Stimulated activated CD8-positive, alpha-beta memory T cell treated with anti-CD3 and anti-CD28 coated beads, Interleukin-4, amount 100 ng/mL, for 24 hours (primary cell): Measurements from ENCODE around the gene TM4SF18.

Experiments used
- DNase-seq: peaks from one replicate; pipeline ENCODE4 v3.0.0-alpha.2; 2020; ENCODE audit warnings: low read depth

The TM4SF18 gene

GRCh38 chr3:149330609-149331331, 2.7 kb downstream of the TM4SF18 start:
- no peak for DNase-seq

- no peak for DNase-seq
Observed at GRCh38 chr3:149327156-149327555, 6.3 kb downstream of the TM4SF18 start.

GRCh38 chr3:149325581-149325980, 7.9 kb downstream of the TM4SF18 start:
- no peak for DNase-seq

- no peak for DNase-seq
Observed at GRCh38 chr3:149324332-149324731, 9.1 kb downstream of the TM4SF18 start.

- no peak for DNase-seq
Observed at GRCh38 chr3:149321640-149322039, 11.8 kb downstream of the TM4SF18 start.

GRCh38 chr3:149321136-149321535, 12.3 kb downstream of the TM4SF18 start:
- no peak for DNase-seq

GRCh38 chr3:149319750-149320149, 13.7 kb downstream of the TM4SF18 start:
- DNase-seq = no peak

GRCh38 chr3:149317072-149317471, 16.4 kb downstream of the TM4SF18 start:
- no peak for DNase-seq

- DNase-seq = no peak
Observed at GRCh38 chr3:149316437-149316836, 17.0 kb downstream of the TM4SF18 start.

- no peak for DNase-seq
Observed at GRCh38 chr3:149315694-149316093, 17.7 kb downstream of the TM4SF18 start.

GRCh38 chr3:149314807-149315578, 18.4 kb downstream of the TM4SF18 start:
- no peak for DNase-seq

- no peak for DNase-seq
Observed at GRCh38 chr3:149313542-149313941, 19.9 kb downstream of the TM4SF18 start.

- DNase-seq = no peak
Observed at GRCh38 chr3:149310796-149311534, 22.5 kb downstream of the TM4SF18 start.

- DNase-seq = no peak
Observed at GRCh38 chr3:149307435-149307783, 26.0 kb downstream of the TM4SF18 start.

GRCh38 chr3:149306751-149307434, 26.5 kb downstream of the TM4SF18 start:
- DNase-seq = no peak

GRCh38 chr3:149305376-149305775, 28.1 kb downstream of the TM4SF18 start:
- DNase-seq = no peak

- DNase-seq = no peak
Observed at GRCh38 chr3:149299938-149300801, 33.3 kb downstream of the TM4SF18 start.

GRCh38 chr3:149296972-149297371, 36.5 kb downstream of the TM4SF18 start:
- DNase-seq = no peak

GRCh38 chr3:149292666-149293065, 40.8 kb downstream of the TM4SF18 start:
- DNase-seq = no peak

GRCh38 chr3:149291178-149291577, 42.3 kb downstream of the TM4SF18 start:
- no peak for DNase-seq

GRCh38 chr3:149288655-149289054, 44.8 kb downstream of the TM4SF18 start:
- no peak for DNase-seq
